DMS114 treated with DMSO at 0.1 percent for 48 hours (cell line): ENCODE measurements around the gene KCTD3.

Source experiments
- DNase-seq: peaks from one replicate; lab custom pipeline; 2025; ENCODE audit not compliant: unreplicated experiment; lab: John Stamatoyannopoulos, UW

Gene KCTD3

DNA sequence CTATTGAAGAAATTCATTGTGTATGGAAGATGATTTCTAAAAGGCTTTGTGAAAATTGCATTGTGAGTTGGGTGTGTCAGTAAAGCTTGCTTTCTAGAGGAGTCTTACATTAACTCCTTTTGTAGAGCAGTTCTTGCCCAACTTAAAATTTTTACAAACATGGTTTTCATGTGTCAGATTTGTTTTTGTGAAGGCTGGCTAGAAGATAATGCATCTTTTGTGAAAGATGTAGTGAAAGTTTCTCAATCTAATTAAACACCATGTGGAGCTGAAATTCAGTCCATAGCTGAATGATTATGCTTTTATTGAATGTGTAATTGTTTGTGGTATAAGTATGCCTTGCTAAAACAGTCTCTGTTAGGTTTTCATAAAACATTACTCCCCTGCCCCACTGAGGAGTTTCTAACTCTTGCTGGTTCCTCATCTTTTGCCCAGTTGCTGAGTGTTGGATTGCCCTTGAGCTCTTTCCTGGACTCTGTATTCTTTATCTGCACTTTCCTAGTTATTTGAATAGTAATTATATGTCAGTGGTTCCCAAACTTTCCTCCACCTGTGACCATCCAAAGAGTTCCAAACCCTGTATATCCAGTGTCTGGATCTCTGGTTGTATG lies 38.0 kb downstream of the KCTD3 start:
- DNase-seq, result no peak

DNA sequence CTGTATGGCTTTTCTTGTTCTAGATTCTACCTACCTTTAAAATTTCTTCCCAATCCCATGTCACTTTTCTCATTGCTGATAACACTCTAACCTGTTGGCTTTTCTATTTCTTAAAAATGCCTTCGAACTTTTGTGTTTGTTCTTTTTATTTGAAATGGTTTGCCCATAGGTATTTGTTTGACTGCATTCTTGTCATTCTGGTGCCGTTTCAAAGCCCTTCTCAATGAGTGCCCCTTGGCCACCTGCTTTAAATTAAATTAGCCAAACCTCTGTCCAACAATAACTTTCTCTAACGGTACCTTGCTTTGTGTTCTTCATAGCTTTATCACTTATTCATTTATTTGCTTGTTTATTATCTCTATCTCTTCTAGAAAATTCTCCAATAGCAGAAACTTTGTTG lies 38.9 kb downstream of the KCTD3 start:
- DNase-seq, result no peak

GRCh38 chr1:215606564-215607168 lies 39.6 kb downstream of the KCTD3 start:
- DNase-seq, result no peak

GRCh38 chr1:215607412-215607811 lies 40.3 kb downstream of the KCTD3 start:
- no peak for DNase-seq

- DNase-seq, result no peak
These were observed 41.5 kb downstream of the KCTD3 start for GRCh38 chr1:215608646-215609045.

- no peak for DNase-seq
These were observed 45.3 kb downstream of the KCTD3 start for GRCh38 chr1:215612391-215612790.

DNA sequence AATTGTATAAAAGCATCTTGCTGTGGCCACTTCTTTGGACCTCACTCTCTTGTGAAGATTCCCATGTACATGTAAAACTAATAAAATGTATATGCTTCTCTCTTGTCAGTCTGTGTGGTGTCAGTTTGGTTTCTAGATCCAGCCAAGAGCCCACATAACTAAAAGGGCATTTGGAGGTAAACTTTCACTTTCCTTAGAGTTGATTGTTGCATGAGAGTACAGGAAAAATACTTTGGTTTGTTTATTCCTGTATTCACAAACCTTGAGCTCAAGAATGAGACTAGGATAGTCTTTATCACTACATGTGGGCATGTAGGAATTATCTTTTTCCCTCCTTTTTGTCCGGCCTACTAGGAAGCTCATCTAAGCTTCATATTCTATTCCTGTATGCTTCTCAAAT lies 50.9 kb downstream of the KCTD3 start:
- DNase-seq, result no peak

GRCh38 chr1:215623162-215623561 lies 56.1 kb downstream of the KCTD3 start:
- no peak for DNase-seq

GRCh38 chr1:215625949-215626348 lies 58.8 kb downstream of the KCTD3 start:
- DNase-seq, result no peak

- DNase-seq, result no peak
These were observed 63.9 kb downstream of the KCTD3 start for GRCh38 chr1:215631040-215631439.

- no peak for DNase-seq
These were observed 64.4 kb downstream of the KCTD3 start for GRCh38 chr1:215631489-215631888.

DNA sequence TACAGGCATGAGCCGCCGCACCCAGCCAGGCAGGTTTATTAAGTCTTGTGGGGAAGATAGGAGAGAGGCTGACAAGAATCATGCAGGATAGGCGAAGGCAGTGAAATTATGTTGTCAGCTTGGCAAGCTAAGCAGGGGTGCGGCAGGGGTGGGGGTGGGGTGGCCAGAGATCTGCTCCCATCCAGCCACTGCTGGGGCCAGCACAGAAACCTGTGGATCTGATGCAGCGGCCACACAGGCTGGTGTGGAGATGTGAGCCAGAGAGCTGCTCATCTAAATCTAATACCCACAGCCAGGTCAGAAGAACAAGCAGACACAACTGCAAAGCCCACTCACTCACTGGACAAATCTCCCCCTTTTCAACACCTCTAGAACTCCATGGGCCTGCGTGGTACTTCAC lies 68.7 kb downstream of the KCTD3 start:
- DNase-seq, result no peak

DNA sequence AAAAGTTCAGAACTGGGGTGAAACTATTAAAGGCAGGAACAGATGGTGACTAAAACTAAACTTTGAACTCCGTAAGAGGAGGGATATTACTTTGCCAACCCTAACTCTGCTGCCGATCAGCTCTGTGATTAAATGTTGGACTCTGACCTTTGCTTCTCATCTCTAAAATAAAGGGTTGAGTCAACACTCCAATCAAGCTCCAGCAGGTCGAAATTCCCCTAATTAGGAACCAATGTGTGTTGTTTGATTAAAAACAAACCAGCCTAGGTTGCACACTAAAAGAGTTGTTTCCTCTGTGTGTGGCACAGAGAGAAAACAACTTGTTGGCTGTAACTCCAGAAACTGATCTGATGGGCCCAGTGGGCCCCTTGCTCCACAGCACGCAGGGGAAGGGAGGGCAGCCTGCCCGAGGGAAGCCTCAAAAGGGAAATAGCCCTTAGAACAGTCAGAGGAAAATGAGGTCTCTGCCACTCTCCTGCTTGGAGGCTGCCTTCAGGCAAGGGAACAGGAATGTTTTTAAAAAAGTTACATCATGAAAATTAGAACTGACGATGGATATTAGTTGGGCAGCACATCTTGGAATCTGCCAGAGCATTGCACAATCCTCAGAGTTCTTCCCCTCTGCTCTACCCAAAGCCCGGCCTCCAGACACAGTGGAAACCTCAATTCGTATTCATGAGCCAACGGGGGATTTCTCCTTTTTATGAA lies 69.3 kb downstream of the KCTD3 start:
- DNase-seq, result no peak

DNA sequence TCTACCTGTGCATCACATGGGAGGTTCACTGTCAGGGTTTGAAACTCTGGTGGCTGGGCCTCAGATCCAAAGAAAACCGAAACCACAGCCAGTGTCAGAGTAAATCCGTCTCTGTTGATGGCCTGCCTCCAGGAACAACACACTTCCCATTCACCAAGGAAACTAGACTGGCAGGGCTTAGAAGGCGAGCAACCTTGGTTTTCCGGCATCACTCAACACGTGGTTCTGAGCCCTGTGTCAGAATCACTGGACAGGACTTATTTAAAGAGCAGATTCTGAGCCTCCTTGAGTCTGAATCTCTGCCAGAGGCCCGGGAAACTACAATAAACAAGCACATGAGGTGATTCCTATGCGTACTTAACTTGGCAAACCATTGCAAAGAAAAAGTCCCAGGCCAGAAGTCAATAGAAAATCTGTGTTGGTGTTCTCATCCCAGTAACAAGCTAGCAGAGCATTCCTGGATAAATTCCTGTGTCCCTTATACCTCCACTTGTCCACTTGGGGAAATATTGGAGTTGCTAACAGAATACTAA lies 70.0 kb downstream of the KCTD3 start:
- no peak for DNase-seq

DNA sequence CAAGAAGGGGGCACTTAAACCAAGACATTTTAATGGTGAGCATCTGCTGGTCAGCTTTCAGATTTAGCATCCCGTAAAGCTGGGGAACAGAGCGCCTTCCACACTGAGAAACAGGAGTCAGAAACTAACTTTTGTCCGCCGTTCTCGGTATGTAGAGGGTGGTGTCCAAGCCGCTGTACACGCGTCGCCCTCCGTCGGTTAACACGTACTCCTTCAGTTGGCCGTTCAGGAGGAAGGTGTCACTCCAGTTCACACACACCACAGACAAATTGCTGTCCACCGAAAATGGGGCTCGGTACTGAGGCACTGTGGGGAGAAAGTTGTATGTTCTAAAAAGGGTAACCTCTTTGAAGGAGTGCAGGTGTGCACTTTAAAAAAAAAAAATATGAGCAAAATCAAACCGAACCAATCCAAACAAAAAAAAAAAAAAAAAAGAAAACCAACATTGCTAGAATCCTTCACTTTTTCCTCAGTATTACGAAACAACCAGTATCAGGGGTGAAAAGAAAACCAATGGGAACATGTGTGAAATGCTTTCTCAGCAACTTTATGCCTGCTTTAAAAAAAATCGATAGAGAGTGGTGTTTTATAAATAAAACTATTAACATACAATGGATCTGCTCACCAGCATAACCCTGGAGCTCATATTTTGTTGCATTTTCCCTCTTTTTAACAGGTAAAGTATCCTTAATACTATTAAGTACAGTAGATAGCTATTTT lies 73.5 kb downstream of the KCTD3 start:
- DNase-seq, result no peak

GRCh38 chr1:215643592-215644321 lies 76.7 kb downstream of the KCTD3 start:
- DNase-seq, result no peak

DNA sequence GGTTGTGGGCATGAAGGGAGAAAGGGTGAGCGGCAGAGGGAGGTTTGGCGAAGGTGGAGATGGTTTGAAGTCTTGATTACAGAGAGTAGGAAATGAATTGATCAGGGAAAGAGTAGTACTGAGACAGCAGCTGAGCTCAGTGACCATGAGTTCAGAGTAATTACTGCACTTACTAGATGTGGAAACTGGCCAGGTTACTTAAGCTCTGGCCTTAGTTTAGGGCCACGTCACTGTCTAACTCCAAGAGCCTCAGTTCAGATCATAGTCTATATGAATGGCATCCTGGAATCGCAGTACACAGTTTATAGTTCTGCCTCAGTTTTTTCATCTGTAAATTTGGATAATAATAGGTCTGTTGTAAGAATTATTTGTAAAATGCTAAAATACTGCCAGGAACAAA lies 78.1 kb downstream of the KCTD3 start:
- DNase-seq, result no peak

GRCh38 chr1:215645861-215646260 lies 78.8 kb downstream of the KCTD3 start:
- DNase-seq, result no peak

DNA sequence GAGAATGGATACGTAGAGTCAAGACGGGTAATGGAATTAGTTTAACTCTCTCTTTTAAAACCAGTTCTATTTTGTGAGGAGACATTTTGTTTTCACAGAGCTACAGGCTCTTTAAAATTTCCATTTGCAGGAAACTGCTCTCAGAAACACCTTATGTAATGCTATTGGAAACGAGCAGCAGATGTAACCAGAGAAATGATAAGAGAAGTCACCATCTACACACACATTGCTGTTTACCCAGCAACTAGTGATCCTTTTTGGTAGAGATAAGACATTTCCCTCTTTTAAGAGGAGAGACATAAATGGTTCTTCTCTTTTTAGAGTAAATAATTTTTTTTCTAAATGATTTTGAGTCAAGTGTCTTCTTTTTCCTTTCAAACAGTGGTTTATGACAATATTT lies 80.6 kb downstream of the KCTD3 start:
- no peak for DNase-seq

- DNase-seq, result no peak
These were observed 81.9 kb downstream of the KCTD3 start for GRCh38 chr1:215648957-215649356.
